HepG2 (cell line): ENCODE results near the gene PIM1. TPM values are rescaled to one million over a fixed set of nuclear protein-coding genes. Genes with fewer than 3 reads are reported as not detected.

Experiments
- AKAP8 ChIP-seq: sonication (generic); formaldehyde crosslinking; IDR thresholded peaks from 2 replicates; pipeline ENCODE4 v1.5.1; 2020; ENCODE audit warnings: mild to moderate bottlenecking, missing genetic modification reagents
- BCLAF1 ChIP-seq: fragments of 450-650 bp; IDR thresholded peaks from 2 replicates; pipeline ENCODE4 v1.6.1; 2017; ENCODE audit warnings: mild to moderate bottlenecking
- DRAP1 ChIP-seq: IDR thresholded peaks from 2 replicates; pipeline ENCODE4 v1.6.1; 2016; ENCODE audit warnings: missing genetic modification reagents, missing compliant biosample characterization
- EED ChIP-seq: sonication (generic); formaldehyde crosslinking; IDR thresholded peaks from 2 replicates; pipeline ENCODE4 v1.5.0; 2020; ENCODE audit warnings: mild to moderate bottlenecking, missing genetic modification reagents
- HMGA1 ChIP-seq: sonication (generic); formaldehyde crosslinking; conservative IDR thresholded peaks from 2 replicates; pipeline ENCODE4 v1.4.0; 2020; ENCODE audit warnings: missing genetic modification reagents
- ISL2 ChIP-seq: sonication (generic); formaldehyde crosslinking; IDR thresholded peaks from 2 replicates; pipeline ENCODE4 v1.5.0; 2020; ENCODE audit warnings: missing genetic modification reagents
- MLLT10 ChIP-seq: sonication (generic); formaldehyde crosslinking; IDR thresholded peaks from 2 replicates; pipeline ENCODE4 v1.4.0; 2020; ENCODE audit warnings: missing genetic modification reagents
- NCOA1 ChIP-seq: sonication (generic); formaldehyde crosslinking; IDR thresholded peaks from 2 replicates; pipeline ENCODE4 v1.9.0; 2021; ENCODE audit warnings: missing genetic modification reagents
- NFIB ChIP-seq: sonication (generic); formaldehyde crosslinking; IDR thresholded peaks from 2 replicates; pipeline ENCODE4 v1.9.0; 2021; ENCODE audit warnings: missing genetic modification reagents, mild to moderate bottlenecking, borderline replicate concordance
- NFKBIZ ChIP-seq: IDR thresholded peaks from 2 replicates; pipeline ENCODE4 v1.6.1; 2018; ENCODE audit warnings: missing genetic modification reagents, missing compliant biosample characterization
- PAF1 ChIP-seq: IDR thresholded peaks from 2 replicates; pipeline ENCODE4 v1.6.1; 2016; ENCODE audit warnings: missing genetic modification reagents, missing compliant biosample characterization
- PLSCR1 ChIP-seq: sonication (generic); formaldehyde crosslinking; IDR thresholded peaks from 2 replicates; pipeline ENCODE4 v1.5.0; 2020; ENCODE audit warnings: missing genetic modification reagents, mild to moderate bottlenecking, borderline replicate concordance
- SP4 ChIP-seq: sonication (generic); formaldehyde crosslinking; IDR thresholded peaks from 2 replicates; pipeline ENCODE4 v1.8.1; 2023; ENCODE audit warnings: mild to moderate bottlenecking, missing genetic modification reagents
- SRY ChIP-seq: sonication (generic); formaldehyde crosslinking; IDR thresholded peaks from 2 replicates; pipeline ENCODE4 v1.8.0; 2022; ENCODE audit warnings: mild to moderate bottlenecking, missing genetic modification reagents
- ZFY ChIP-seq: sonication (generic); formaldehyde crosslinking; IDR thresholded peaks from 2 replicates; pipeline ENCODE4 v1.4.0; 2020; ENCODE audit warnings: missing genetic modification reagents
- ZFYVE20 ChIP-seq: sonication (generic); formaldehyde crosslinking; IDR thresholded peaks from 2 replicates; pipeline ENCODE4 v1.8.0; 2023; ENCODE audit warnings: low read depth, mild to moderate bottlenecking, moderate library complexity, missing genetic modification reagents, borderline replicate concordance
- ZNF280D ChIP-seq: sonication (generic); formaldehyde crosslinking; IDR thresholded peaks from 2 replicates; pipeline ENCODE4 v1.5.1; 2020; ENCODE audit warnings: mild to moderate bottlenecking, missing genetic modification reagents
- ZNF569 ChIP-seq: sonication (generic); formaldehyde crosslinking; IDR thresholded peaks from 2 replicates; pipeline ENCODE4 v1.5.0; 2020; ENCODE audit warnings: mild to moderate bottlenecking, missing genetic modification reagents, moderate library complexity, borderline replicate concordance
- ZNF710 ChIP-seq: sonication (generic); formaldehyde crosslinking; IDR thresholded peaks from 2 replicates; pipeline ENCODE4 v1.5.0; 2020; ENCODE audit warnings: mild to moderate bottlenecking, missing genetic modification reagents, borderline replicate concordance
- polyA plus RNA-seq, 8 experiments: library from polyadenylated mRNA; depleted of rRNA in 3 of 8; stranded (reverse) in 7 of 8; unstranded in 1 of 8; fragments of >200 nt; fragmentation: Illumina TruSeq in 4 of 8; extraction: Trizol in 4 of 8; gene quantifications; 2 replicates each; pipeline versions ENCODE4 v1.2.1 to v1.2.3, GENCODE V29; 2011 to 2016; ENCODE audit warnings: low read depth in 4 of 8, missing spikeins in 1 of 8, mixed read lengths in 1 of 8; ENCODE audit not compliant: insufficient read depth in 1 of 8
- total RNA-seq, 5 experiments: library from RNA; depleted of rRNA; stranded (reverse); fragments of >200 nt; fragmentation: Illumina TruSeq; extraction: Trizol; gene quantifications; 2 replicates each; pipeline ENCODE4 v1.2.3, GENCODE V29; 2016; ENCODE audit warnings: low read depth in 1 of 5

PIM1 gene
- total and polyA plus RNA-seq, 2 of the 13 experiments (the other 11 are each of a cell fraction or from before 2014, with no cell fraction given) = 29.4 to 117 TPM

GRCh38 chr6:37171970-37172812 is 2.2 kb downstream of the PIM1 start (continued):
- TF ChIP-seq ZNF710 (CRISPR knock-in tag) (peak; percentile 96), EED (CRISPR knock-in tag) (no peak), ZNF280D (peak; percentile 61; the same call in 1 of the 2 replicates), DRAP1 (CRISPR knock-in tag) (peak; percentile 70; the same call in 1 of the 2 replicates), NFKBIZ (CRISPR knock-in tag) (0 out of 2 replicates have a peak, but pooled peaks have one; percentile 17), SP4 (CRISPR knock-in tag) (peak; percentile 49), NFIB (no peak), ZNF569 (no peak), PAF1 (CRISPR knock-in tag) (no peak), HMGA1 (CRISPR knock-in tag) (no peak), MLLT10 (CRISPR knock-in tag) (no peak), ISL2 (CRISPR knock-in tag) (peak; percentile 95), ZFYVE20 (CRISPR knock-in tag) (no peak), AKAP8 (CRISPR knock-in tag) (no peak), PLSCR1 (CRISPR knock-in tag) (no peak), NCOA1 (CRISPR knock-in tag) (no peak), ZFY (CRISPR knock-in tag) (0 out of 2 replicates have a peak, but pooled peaks have one; percentile 11), SRY (CRISPR knock-in tag) (peak; percentile 62; the same call in 1 of the 2 replicates), BCLAF1 (no peak)
